OCI-LY7 (cell line): ENCODE measurements around the gene FAM111A. TPM values are rescaled to one million over a fixed set of nuclear protein-coding genes. Genes with fewer than 3 reads are reported as not detected.
"Not testable (repeated sequence)": the region's sequence is repeated elsewhere in the genome, so short reads cannot be mapped to it uniquely, and the experiment has no call there.

Source experiments
- BruUV-seq: library from RNA; stranded (reverse); fragments of 400-500 nt; replicated peaks from 2 replicates; lab custom pipeline; 2021; lab: Mats Ljungman, UMichigan
- CTCF ChIA-PET: fragments of 300-600 bp; sonication (Branson Sonifier 250); formaldehyde crosslinking; loops from one replicate; lab custom pipeline; 2022; ENCODE audit warnings: antibody characterized with exemption; ENCODE audit not compliant: unreplicated experiment; lab: Charles Lee
- POLR2A ChIA-PET: fragments of 300-600 bp; sonication (Branson Sonifier 250); formaldehyde crosslinking; loops from one replicate; lab custom pipeline; 2022; ENCODE audit warnings: antibody characterized with exemption; lab: Charles Lee
- DNase-seq: peaks from one replicate; pipeline ENCODE4 v3.0.0-alpha.2; 2015; ENCODE audit warnings: low spot score
- H2AFZ ChIP-seq: fragments of 200-600 bp; sonication (generic), shearing (Covaris generic); 2 replicates; pipeline ENCODE4 v1.6.1; 2014; ENCODE audit warnings: mild to moderate bottlenecking, antibody characterized with exemption, low read length, moderate library complexity
- H3K27ac ChIP-seq: fragments of 200-600 bp; sonication (generic); 2 replicates; pipeline ENCODE4 v1.5.1; 2014; ENCODE audit warnings: mixed run types, low read depth, mild to moderate bottlenecking, moderate library complexity, low read length, inconsistent platforms; ENCODE audit not compliant: poor library complexity, severe bottlenecking
- H3K36me3 ChIP-seq: fragments of 200-600 bp; sonication (generic); 2 replicates; pipeline ENCODE4 v1.6.1; 2014; ENCODE audit warnings: mild to moderate bottlenecking, antibody characterized with exemption, low read length, moderate library complexity, mixed read lengths; ENCODE audit not compliant: insufficient read depth
- H3K4me1 ChIP-seq: fragments of 200-600 bp; sonication (generic); 2 replicates; pipeline ENCODE4 v1.5.1; 2014; ENCODE audit warnings: mild to moderate bottlenecking, low read length; ENCODE audit not compliant: insufficient read depth, poor library complexity, severe bottlenecking
- H3K4me2 ChIP-seq: fragments of 200-600 bp; sonication (generic); 2 replicates; pipeline ENCODE4 v1.6.1; 2014; ENCODE audit warnings: mild to moderate bottlenecking, low read length
- H3K4me3 ChIP-seq: fragments of 200-600 bp; sonication (generic); 2 replicates; pipeline ENCODE4 v1.5.1; 2014; ENCODE audit warnings: mild to moderate bottlenecking, low read depth, low read length; ENCODE audit not compliant: poor library complexity, severe bottlenecking
- H3K79me2 ChIP-seq: fragments of 200-600 bp; sonication (generic); 2 replicates; pipeline ENCODE4 v1.6.1; 2016; ENCODE audit warnings: low read depth, mild to moderate bottlenecking, low read length, moderate library complexity, mixed read lengths; ENCODE audit not compliant: insufficient read depth
- H3K9me2 ChIP-seq: fragments of 200-600 bp; sonication (generic); 2 replicates; pipeline ENCODE4 v1.6.1; 2016; ENCODE audit warnings: mild to moderate bottlenecking, low read length, mixed read lengths; ENCODE audit not compliant: insufficient read depth
- H3K9me3 ChIP-seq: fragments of 200-600 bp; sonication (generic); 2 replicates; pipeline ENCODE4 v1.6.1; 2014; ENCODE audit warnings: mild to moderate bottlenecking, mixed run types, low read length, mixed read lengths
- H4K20me1 ChIP-seq: fragments of 200-600 bp; sonication (generic); 2 replicates; pipeline ENCODE4 v1.6.1; 2014; ENCODE audit warnings: mild to moderate bottlenecking, antibody characterized with exemption, low read length, moderate library complexity, mixed read lengths; ENCODE audit not compliant: insufficient read depth
- CTCF ChIP-seq: fragments of 200-600 bp; sonication (generic); conservative IDR thresholded peaks from 2 replicates; pipeline ENCODE4 v1.5.1; 2014; ENCODE audit warnings: mild to moderate bottlenecking, antibody characterized with exemption, low read length, moderate library complexity, mixed read lengths
- EZH2phosphoT487 ChIP-seq: fragments of 200-600 bp; sonication (generic); IDR thresholded peaks from 2 replicates; pipeline ENCODE4 v1.6.1; 2018; ENCODE audit warnings: low read depth, borderline replicate concordance, mild to moderate bottlenecking, mixed run types, antibody characterized with exemption, low read length, moderate library complexity, mixed read lengths
- intact Hi-C: fragments of 100-400 bp; cut with micrococcal nuclease; formaldehyde crosslinking; loops from one replicate; pipeline ENCODE4 v1.10.0; 2022; ENCODE audit not compliant: unreplicated experiment
- total RNA-seq, 2 experiments: library from RNA; depleted of rRNA in 1 of 2; stranded (reverse); fragments of >200 nt in 1 of 2; shearing (Covaris generic) in 1 of 2; gene quantifications; 2 replicates each; pipeline ENCODE4 v1.2.3, GENCODE V29; 2014 to 2022

The FAM111A gene
- total RNA-seq, 2 experiments from 2014 or later: 83.9 to 93.7 TPM

GRCh38 chr11:59119826-59120225 is 22.8 kb upstream of the FAM111A start:
- H2AFZ ChIP-seq: no peak overlapping the region
- peaks cover 16% of the 10 kb centered on the region; the same call in 1 of the 2 replicates for H3K79me2 ChIP-seq
- H3K4me3 ChIP-seq: no peak overlapping the region
- TF ChIP-seq EZH2phosphoT487: no peak
- no TSS peak for BruUV-seq
- no peaks in the 10 kb centered on the region for H3K9me2 ChIP-seq
- H3K4me2 ChIP-seq: no peak overlapping the region
- intact Hi-C loops: no loop called here
- peaks cover 95% of the 10 kb centered on the region for H3K36me3 ChIP-seq
- no peaks in the 10 kb centered on the region for H3K4me1 ChIP-seq
- DNase-seq: no peak
- H3K27ac ChIP-seq: no peak overlapping the region
- ChIA-PET POLR2A (interaction anchor here (2.3 kb wide), 1 partner anchor 10 kb away, joined by 12 read pairs; no protein-coding TSS in a partner anchor), CTCF (no interaction called here)
- peaks cover 37% of the 10 kb centered on the region for H3K9me3 ChIP-seq
- no peaks in the 10 kb centered on the region for H4K20me1 ChIP-seq

- CTCF ChIA-PET: interaction anchor here (0.7 to 1.1 kb wide), 3 partner anchors 20 to 78 kb away, joined by 3 to 4 read pairs (median 4); no protein-coding TSS in a partner anchor
- POLR2A ChIA-PET: interaction anchor here (0.6 to 1.7 kb wide), 2 partner anchors 28 to 110 kb away, joined by 3 to 4 read pairs; no protein-coding TSS in a partner anchor
- Histone ChIP-seq H4K20me1 (no peaks in the 10 kb centered on the region), H3K9me2 (no peaks in the 10 kb centered on the region), H2AFZ (0 out of 2 replicates have a peak overlapping the region, but pooled peaks have one; percentile 3), H3K79me2 (no peaks in the 10 kb centered on the region), H3K4me3 (no peak overlapping the region), H3K4me2 (peak overlapping the region; percentile 31; the same call in 1 of the 2 replicates), H3K36me3 (peaks cover 45% of the 10 kb centered on the region), H3K9me3 (peaks cover 35% of the 10 kb centered on the region), H3K27ac (no peak overlapping the region), H3K4me1 (no peaks in the 10 kb centered on the region)
- TF ChIP-seq CTCF: peak; percentile 97
- TF ChIP-seq EZH2phosphoT487: no peak
- intact Hi-C loops: loop anchor here (1.0 to 10.0 kb wide), 8 partner anchors 33 to 484 kb away; no protein-coding TSS in a partner anchor
- no TSS peak for BruUV-seq
- DNase-seq: peak; percentile 84
These were observed 6.8 kb upstream of the FAM111A start for GRCh38 chr11:59135648-59136461.

GRCh38 chr11:59136551-59136950 is 6.1 kb upstream of the FAM111A start:
- H4K20me1 ChIP-seq, BruUV-seq, H3K4me1 ChIP-seq, DNase-seq, H3K79me2 ChIP-seq, CTCF ChIA-PET, H3K27ac ChIP-seq, H3K4me3 ChIP-seq, H3K9me2 ChIP-seq: not testable (repeated sequence)
- POLR2A ChIA-PET: interaction anchor here (1.7 kb wide), 1 partner anchor 28 kb away, joined by 3 read pairs; no protein-coding TSS in a partner anchor
- peaks cover 38% of the 10 kb centered on the region for H3K36me3 ChIP-seq
- intact Hi-C loops: loop anchor here (1.0 to 10.0 kb wide), 8 partner anchors 34 to 484 kb away; no protein-coding TSS in a partner anchor
- 0 out of 2 replicates have a peak overlapping the region, but pooled peaks have one; percentile 3 for H2AFZ ChIP-seq
- 0 out of 2 replicates have a peak overlapping the region, but pooled peaks have one; percentile 31 for H3K4me2 ChIP-seq
- peaks cover 28% of the 10 kb centered on the region for H3K9me3 ChIP-seq
